ENCODE results near the gene NCKAP5L. TPM values are rescaled to one million over a fixed set of nuclear protein-coding genes. Genes with fewer than 3 reads are reported as not detected.

NCKAP5L gene
- total RNA-seq, 6 donors from 2014 or later, result 21.1 to 58.9 (median 30.8) TPM

DNA sequence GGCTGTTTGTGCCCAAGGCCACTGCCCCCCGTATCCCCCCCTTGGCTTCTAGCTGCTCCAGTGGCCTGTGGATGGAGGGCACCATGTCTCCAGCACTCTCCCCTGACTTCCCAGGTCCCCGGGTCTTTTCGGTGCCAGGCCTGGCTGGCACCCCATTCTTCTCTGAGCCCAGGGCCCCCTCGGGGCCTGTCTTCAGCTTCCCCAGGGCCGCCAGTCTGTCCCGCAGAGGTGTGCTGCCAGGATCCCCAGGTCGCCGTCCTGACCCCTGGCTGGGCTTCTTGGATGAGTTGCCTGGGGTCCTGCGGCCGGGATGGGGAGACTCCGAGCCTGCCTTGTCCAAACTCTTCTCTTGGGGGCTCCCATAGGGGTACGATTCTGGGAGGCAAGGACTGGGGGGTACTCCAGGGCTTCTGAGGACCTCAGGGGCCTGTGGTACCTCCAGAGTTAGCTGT lies 32.5 kb downstream of the NCKAP5L start:
- Histone ChIP-seq H3K36me3 (peaks cover 0 to 79% (median 67%) of the 10 kb centered on the region in 4 donors), H3K9me3 (no peaks in the 10 kb centered on the region), H3K27ac (no peak overlapping the region), H3K27me3 (no peaks in the 10 kb centered on the region), H3K4me1 (no peaks in the 10 kb centered on the region), H3K4me3 (no peak overlapping the region)
- 91 to 96% methylated on average over 7 to 12 of the region's 12 CpGs for WGBS, 2 donors
- ATAC-seq (ENCODE audit: low FRiP score in 2 of 2) (no peak), DNase-seq (peak in 1 of 2 donors; percentile 49)
- TF ChIP-seq, protein P1, sequence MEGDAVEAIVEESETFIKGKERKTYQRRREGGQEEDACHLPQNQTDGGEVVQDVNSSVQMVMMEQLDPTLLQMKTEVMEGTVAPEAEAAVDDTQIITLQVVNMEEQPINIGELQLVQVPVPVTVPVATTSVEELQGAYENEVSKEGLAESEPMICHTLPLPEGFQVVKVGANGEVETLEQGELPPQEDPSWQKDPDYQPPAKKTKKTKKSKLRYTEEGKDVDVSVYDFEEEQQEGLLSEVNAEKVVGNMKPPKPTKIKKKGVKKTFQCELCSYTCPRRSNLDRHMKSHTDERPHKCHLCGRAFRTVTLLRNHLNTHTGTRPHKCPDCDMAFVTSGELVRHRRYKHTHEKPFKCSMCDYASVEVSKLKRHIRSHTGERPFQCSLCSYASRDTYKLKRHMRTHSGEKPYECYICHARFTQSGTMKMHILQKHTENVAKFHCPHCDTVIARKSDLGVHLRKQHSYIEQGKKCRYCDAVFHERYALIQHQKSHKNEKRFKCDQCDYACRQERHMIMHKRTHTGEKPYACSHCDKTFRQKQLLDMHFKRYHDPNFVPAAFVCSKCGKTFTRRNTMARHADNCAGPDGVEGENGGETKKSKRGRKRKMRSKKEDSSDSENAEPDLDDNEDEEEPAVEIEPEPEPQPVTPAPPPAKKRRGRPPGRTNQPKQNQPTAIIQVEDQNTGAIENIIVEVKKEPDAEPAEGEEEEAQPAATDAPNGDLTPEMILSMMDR (IDR thresholded peaks at IDR 0.05), result no peak
- TF ChIP-seq EP300 (IDR thresholded peaks at IDR 0.05) (no peak), POLR2AphosphoS5 (IDR thresholded peaks at IDR 0.05) (no peak), POLR2A (IDR thresholded peaks at IDR 0.05) (no peak)

DNA sequence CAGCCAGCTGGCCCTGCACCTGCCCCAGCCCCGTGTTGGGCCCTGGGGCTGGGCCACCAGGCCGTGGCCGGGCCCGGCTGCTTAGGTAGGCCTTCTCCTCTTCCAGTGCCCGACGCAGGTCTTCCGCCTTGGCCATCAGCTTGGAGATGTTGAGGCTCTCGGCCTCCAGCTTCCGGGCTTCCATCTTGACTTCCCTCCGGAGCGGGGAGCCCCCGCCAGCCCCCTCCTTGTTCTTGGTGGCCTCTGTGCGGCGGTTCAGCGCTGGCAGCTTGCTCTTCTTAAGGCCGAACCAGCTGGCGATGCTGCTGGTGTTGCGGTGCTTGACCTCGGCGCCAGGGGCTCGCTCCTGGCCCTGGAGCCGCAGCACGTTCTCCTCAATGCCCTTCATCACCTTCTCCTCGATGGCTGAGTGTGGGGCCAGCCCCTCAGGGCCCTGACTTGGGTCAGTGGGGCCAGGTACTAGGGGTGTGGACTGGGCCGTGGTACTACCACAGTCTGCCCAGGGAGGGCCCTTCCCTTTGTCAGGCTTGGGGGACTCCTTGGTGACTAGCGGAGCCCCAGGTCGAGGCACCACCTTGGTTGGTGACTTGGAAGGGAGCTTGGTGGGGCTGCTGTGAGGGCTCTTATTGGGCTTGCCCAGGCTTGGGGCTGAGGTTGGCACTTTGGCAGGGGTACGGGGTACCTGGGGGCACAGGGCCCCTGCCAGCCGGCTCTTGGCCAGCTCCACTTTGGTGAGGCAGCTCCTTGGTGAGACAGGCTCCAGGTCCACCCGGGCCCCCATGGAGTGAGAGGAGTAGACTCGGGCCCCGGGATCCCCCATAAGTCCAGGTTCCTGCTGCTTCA lies 33.2 kb downstream of the NCKAP5L start:
- Histone ChIP-seq H3K27me3 (no peaks in the 10 kb centered on the region), H3K4me1 (no peaks in the 10 kb centered on the region), H3K36me3 (peaks cover 0 to 73% (median 62%) of the 10 kb centered on the region in 4 donors), H3K27ac (no peak overlapping the region), H3K9me3 (no peaks in the 10 kb centered on the region), H3K4me3 (no peak overlapping the region)
- 93 to 99% methylated on average over 14 to 32 of the region's 32 CpGs for WGBS, 2 donors
- DNase-seq (peak in 1 of 2 donors; percentile 70), ATAC-seq (ENCODE audit: low FRiP score in 2 of 2) (no peak)
- TF ChIP-seq EP300 (IDR thresholded peaks at IDR 0.05) (no peak), POLR2AphosphoS5 (IDR thresholded peaks at IDR 0.05) (no peak), POLR2A (IDR thresholded peaks at IDR 0.05) (no peak)
- TF ChIP-seq, protein P1 (IDR thresholded peaks at IDR 0.05), result no peak

DNA sequence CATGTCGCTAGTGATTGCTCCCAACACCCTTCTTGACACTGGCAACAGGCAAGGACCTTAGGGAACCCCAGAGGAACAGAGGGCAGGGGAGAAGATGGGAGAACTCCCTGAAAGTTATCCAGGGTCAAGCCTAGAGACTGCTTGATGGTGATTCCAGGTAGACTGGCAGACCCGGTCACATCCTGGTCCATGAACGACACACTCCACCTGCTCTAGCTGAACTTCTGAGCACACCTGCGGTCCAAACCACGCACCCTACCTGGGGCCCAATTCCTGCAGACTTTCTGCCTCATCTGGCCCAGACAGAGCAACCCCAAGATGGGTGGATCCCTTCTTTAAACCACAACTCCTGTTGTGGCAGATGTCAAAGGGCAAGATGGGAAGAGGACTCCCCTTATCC lies 34.2 kb downstream of the NCKAP5L start:
- Histone ChIP-seq H3K36me3 (peaks cover 0 to 66% (median 53%) of the 10 kb centered on the region in 4 donors), H3K27ac (no peak overlapping the region), H3K27me3 (no peaks in the 10 kb centered on the region), H3K4me1 (no peaks in the 10 kb centered on the region), H3K4me3 (no peak overlapping the region), H3K9me3 (no peaks in the 10 kb centered on the region)
- TF ChIP-seq, protein P1 (IDR thresholded peaks at IDR 0.05), result no peak
- TF ChIP-seq EP300 (IDR thresholded peaks at IDR 0.05) (no peak), POLR2A (IDR thresholded peaks at IDR 0.05) (no peak), POLR2AphosphoS5 (IDR thresholded peaks at IDR 0.05) (no peak)
- no peak for ATAC-seq (ENCODE audit: low FRiP score in 2 of 2)
- WGBS, 2 donors, result 81 to 94% methylated on average over 5 of the region's 5 CpGs
- DNase-seq, result no peak

DNA sequence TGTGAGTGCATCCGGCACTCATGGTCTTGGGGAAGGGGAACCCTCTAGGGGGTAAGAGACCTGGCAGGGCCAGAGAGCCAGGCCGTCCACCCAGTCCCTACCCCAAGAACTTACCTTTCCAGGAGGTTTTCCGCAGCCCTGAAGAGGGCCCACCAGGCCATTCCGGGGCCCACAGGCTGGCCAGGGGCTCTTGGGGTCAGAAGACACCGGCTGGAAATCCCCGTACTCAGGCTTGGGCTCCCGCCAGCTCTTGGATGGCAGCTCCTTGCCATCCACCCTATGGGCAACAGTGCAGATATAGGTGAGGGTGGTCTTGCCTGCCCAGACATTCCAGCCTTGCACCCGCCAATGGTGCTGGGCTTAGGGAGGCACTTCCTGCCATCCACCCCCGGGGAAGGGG lies 34.6 kb downstream of the NCKAP5L start:
- TF ChIP-seq POLR2AphosphoS5 (IDR thresholded peaks at IDR 0.05) (no peak), EP300 (IDR thresholded peaks at IDR 0.05) (no peak), POLR2A (IDR thresholded peaks at IDR 0.05) (no peak)
- TF ChIP-seq, protein P1 (IDR thresholded peaks at IDR 0.05), result no peak
- H3K9me3 ChIP-seq, result no peaks in the 10 kb centered on the region
- H3K36me3 ChIP-seq, result peaks cover 0 to 66% (median 50%) of the 10 kb centered on the region in 4 donors
- WGBS, 2 donors, result 85 to 92% methylated on average over 2 to 4 of the region's 9 CpGs
- no peak overlapping the region for H3K27ac ChIP-seq
- DNase-seq, result peak in 1 of 2 donors; percentile 51
- no peak for ATAC-seq (ENCODE audit: low FRiP score in 2 of 2)
- no peaks in the 10 kb centered on the region for H3K4me1 ChIP-seq
- no peak overlapping the region for H3K4me3 ChIP-seq
- no peaks in the 10 kb centered on the region for H3K27me3 ChIP-seq
